K562 (cell line): Measurements from ENCODE around the gene ST6GALNAC2. TPM values are rescaled to one million over a fixed set of nuclear protein-coding genes. Genes with fewer than 3 reads are reported as not detected.

ENCODE experiments used
- BCOR ChIP-seq: fragments of 450-650 bp; IDR thresholded peaks from 2 replicates; pipeline ENCODE4 v1.6.1; 2016
- CHD4 ChIP-seq: fragments of 200-600 bp; sonication (generic); IDR thresholded peaks from 3 replicates; pipeline ENCODE4 v1.6.1; 2012; ENCODE audit warnings: low read depth, mild to moderate bottlenecking, mixed read lengths, low read length, inconsistent platforms; ENCODE audit not compliant: insufficient read depth, insufficient replicate concordance, poor library complexity, severe bottlenecking
- FOXM1 ChIP-seq, 2 experiments: fragments of 450-650 bp in 1 of 2; sonication (generic) in 1 of 2; formaldehyde crosslinking in 1 of 2; IDR thresholded peaks; 2 replicates each; pipeline versions ENCODE4 v1.6.1 to v1.9.0; 2017 to 2022; ENCODE audit warnings: low read depth in 2 of 2, mild to moderate bottlenecking in 2 of 2, missing genetic modification reagents in 1 of 2, moderate library complexity in 1 of 2
- FOXO4 ChIP-seq: fragments of 450-650 bp; formaldehyde crosslinking; IDR thresholded peaks from 2 replicates; pipeline ENCODE4 v1.4.0; 2020; ENCODE audit warnings: mild to moderate bottlenecking, moderate library complexity
- NCOA4 ChIP-seq: fragments of 450-650 bp; IDR thresholded peaks from 2 replicates; pipeline ENCODE4 v1.6.1; 2018; ENCODE audit warnings: mild to moderate bottlenecking; ENCODE audit not compliant: partially characterized antibody
- NFIC ChIP-seq: fragments of 450-650 bp; IDR thresholded peaks from 2 replicates; pipeline ENCODE4 v1.6.1; 2017; ENCODE audit warnings: mild to moderate bottlenecking, inconsistent platforms
- PBX2 ChIP-seq, 2 experiments: IDR thresholded peaks in 1 of 2; conservative IDR thresholded peaks in 1 of 2; 2 replicates each; pipeline ENCODE4 v1.6.1; 2016; ENCODE audit warnings: low read depth in 2 of 2, mild to moderate bottlenecking in 1 of 2, missing compliant biosample characterization in 1 of 2, missing genetic modification characterization in 1 of 2, moderate library complexity in 1 of 2
- polyA plus RNA-seq, 8 experiments: library from polyadenylated mRNA; depleted of rRNA in 4 of 8; stranded (reverse) in 5 of 8; unstranded in 3 of 8; fragments of >200 nt; fragmentation: Nextera tagmentation in 2 of 8; fragmentation: Illumina TruSeq in 1 of 8; extraction: Ambion mirVana in 2 of 8; extraction: Trizol in 1 of 8; gene quantifications; 2 replicates each; pipeline versions ENCODE4 v1.2.1 to v1.2.3, GENCODE V29; 2011 to 2014; ENCODE audit warnings: inconsistent platforms in 1 of 8, missing spikeins in 1 of 8
- total RNA-seq, 7 experiments: library from RNA; depleted of rRNA in 6 of 7; stranded (reverse); fragments of >200 nt in 6 of 7; fragmentation: Illumina TruSeq in 2 of 7; extraction: Trizol in 2 of 7; gene quantifications; 2 replicates each; pipeline versions ENCODE4 v1.2.1 to v1.2.3, GENCODE V29; 2011 to 2021; ENCODE audit warnings: low replicate concordance in 1 of 7

The ST6GALNAC2 gene
- total and polyA plus RNA-seq, 9 of the 15 experiments (the other 6 are each of a cell fraction or from before 2014, with no cell fraction given): 0.18 TPM; not detected in 8

- TF ChIP-seq PBX2 (CRISPR knock-in tag; IDR thresholded peaks at IDR 0.05; ENCODE audit: low read depth) (no peak), PBX2 (tag; conservative IDR thresholded peaks at IDR 0.05; ENCODE audit: low read depth) (no peak), FOXO4 (CRISPR knock-in tag) (no peak), BCOR (no peak), NCOA4 (no peak), FOXM1 (IDR thresholded peaks at IDR 0.05; ENCODE audit: low read depth) (no peak), FOXM1 (CRISPR knock-in tag; IDR thresholded peaks at IDR 0.05; ENCODE audit: low read depth) (no peak), NFIC (no peak), CHD4 (no peak)
These were observed 40.9 kb downstream of the ST6GALNAC2 start (continued) for GRCh38 chr17:76544546-76545365.
